PFSK-1 (cell line): Measurements from ENCODE around the gene CXCR6.

Source experiments
- FOXP2 ChIP-seq: optimal IDR thresholded peaks from 2 replicates; pipeline ENCODE3; 2011; ENCODE audit warnings: borderline replicate concordance, control low read depth, inconsistent platforms; ENCODE audit not compliant: insufficient read depth; ENCODE audit errors: extremely low read length, extremely low read depth
- POLR2AphosphoS5 ChIP-seq: IDR thresholded peaks from 2 replicates; pipeline ENCODE4 v1.6.1; 2012; ENCODE audit warnings: low read depth, mild to moderate bottlenecking, control low read depth, low read length, moderate library complexity
- REST ChIP-seq, 2 experiments: IDR thresholded peaks; 2 replicates each; pipeline versions ENCODE4 v1.6.1 to v1.8.0; 2011 to 2012; ENCODE audit warnings: low read depth in 2 of 2, low read length in 2 of 2, control low read depth in 1 of 2, inconsistent platforms in 1 of 2, mild to moderate bottlenecking in 1 of 2, moderate library complexity in 1 of 2; ENCODE audit not compliant: insufficient read depth in 1 of 2
- SIN3A ChIP-seq: IDR thresholded peaks from 2 replicates; pipeline ENCODE4 v1.6.1; 2012; ENCODE audit warnings: mild to moderate bottlenecking, low read length, moderate library complexity, borderline replicate concordance; ENCODE audit not compliant: insufficient read depth
- TAF1 ChIP-seq: IDR thresholded peaks from 2 replicates; pipeline ENCODE4 v1.6.1; 2012; ENCODE audit warnings: low read length, control low read depth, borderline replicate concordance; ENCODE audit not compliant: insufficient read depth

Gene CXCR6

GRCh38 chr3:45994419-45995235 is 51.4 kb downstream of the CXCR6 start:
- TF ChIP-seq FOXP2 (no peak), SIN3A (no peak), REST (IDR thresholded peaks at IDR 0.05; ENCODE audit: insufficient read depth in 1 of 2, low read depth in 2 of 2, low read length in 2 of 2) (no peak), POLR2AphosphoS5 (no peak), TAF1 (no peak)

GRCh38 chr3:45995236-45996192 is 52.2 kb downstream of the CXCR6 start, which contains the start of gene FYCO1:
FYCO1 (minus strand) TSS chr3:45995824; CDS start chr3:45984910, 10,914 bp downstream.
- TF ChIP-seq TAF1 (no peak), FOXP2 (peak; percentile 77)

- TF ChIP-seq TAF1, result no peak
- no peak for TF ChIP-seq POLR2AphosphoS5
- no peak for TF ChIP-seq REST (IDR thresholded peaks at IDR 0.05; ENCODE audit: insufficient read depth in 1 of 2, low read depth in 2 of 2, low read length in 2 of 2)
- no peak for TF ChIP-seq SIN3A
- no peak for TF ChIP-seq FOXP2
These were observed 54.7 kb downstream of the CXCR6 start for GRCh38 chr3:45997942-45998341.
